ENCODE results near the gene FGR. TPM values are rescaled to one million over a fixed set of nuclear protein-coding genes. Genes with fewer than 3 reads are reported as not detected.

The FGR gene
- total RNA-seq, 1 donor from 2014 or later, result not detected

DNA sequence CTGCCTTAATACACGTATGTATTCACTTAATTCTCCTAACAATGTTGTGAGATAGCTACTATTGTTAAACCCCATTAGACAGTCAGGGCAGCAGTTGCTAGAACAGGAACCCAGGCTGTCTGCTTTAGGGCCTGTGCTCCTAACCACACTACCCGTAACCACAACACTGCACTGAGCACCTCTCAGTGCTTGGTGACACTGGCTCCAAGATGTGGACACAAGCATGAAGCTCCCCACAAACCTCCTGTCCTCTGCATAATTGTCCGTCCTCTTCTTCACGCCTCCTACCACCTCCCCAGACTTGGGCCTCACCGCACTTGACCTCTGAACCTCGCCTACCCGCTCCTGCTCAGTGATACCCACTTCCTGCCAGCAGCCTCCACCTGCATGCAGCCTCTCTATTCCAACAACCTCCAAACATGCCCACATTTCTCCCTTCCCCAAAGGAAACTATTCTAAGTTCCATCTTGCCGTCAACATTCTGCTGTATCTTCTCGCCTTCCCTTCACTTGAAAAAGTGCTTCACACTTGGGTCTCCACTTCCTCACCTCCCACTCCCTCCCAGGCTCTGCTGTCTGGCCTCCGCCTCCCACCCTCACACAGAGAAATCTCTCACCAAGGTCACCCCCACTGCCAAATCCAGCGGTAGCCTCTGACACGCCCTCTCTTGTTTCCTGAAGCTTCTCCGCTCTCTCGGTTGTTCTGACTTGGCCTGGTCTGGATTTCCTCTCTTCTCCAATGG lies 16.5 kb downstream of the FGR start:
- DNase-seq (ENCODE audit: low read depth), result no peak
- TF ChIP-seq, protein P1, sequence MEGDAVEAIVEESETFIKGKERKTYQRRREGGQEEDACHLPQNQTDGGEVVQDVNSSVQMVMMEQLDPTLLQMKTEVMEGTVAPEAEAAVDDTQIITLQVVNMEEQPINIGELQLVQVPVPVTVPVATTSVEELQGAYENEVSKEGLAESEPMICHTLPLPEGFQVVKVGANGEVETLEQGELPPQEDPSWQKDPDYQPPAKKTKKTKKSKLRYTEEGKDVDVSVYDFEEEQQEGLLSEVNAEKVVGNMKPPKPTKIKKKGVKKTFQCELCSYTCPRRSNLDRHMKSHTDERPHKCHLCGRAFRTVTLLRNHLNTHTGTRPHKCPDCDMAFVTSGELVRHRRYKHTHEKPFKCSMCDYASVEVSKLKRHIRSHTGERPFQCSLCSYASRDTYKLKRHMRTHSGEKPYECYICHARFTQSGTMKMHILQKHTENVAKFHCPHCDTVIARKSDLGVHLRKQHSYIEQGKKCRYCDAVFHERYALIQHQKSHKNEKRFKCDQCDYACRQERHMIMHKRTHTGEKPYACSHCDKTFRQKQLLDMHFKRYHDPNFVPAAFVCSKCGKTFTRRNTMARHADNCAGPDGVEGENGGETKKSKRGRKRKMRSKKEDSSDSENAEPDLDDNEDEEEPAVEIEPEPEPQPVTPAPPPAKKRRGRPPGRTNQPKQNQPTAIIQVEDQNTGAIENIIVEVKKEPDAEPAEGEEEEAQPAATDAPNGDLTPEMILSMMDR (conservative IDR thresholded peaks at IDR 0.05; ENCODE audit: low read depth, low read length), result no peak
- no peak overlapping the region for H3K4me3 ChIP-seq (ENCODE audit: low read depth, low read length)

DNA sequence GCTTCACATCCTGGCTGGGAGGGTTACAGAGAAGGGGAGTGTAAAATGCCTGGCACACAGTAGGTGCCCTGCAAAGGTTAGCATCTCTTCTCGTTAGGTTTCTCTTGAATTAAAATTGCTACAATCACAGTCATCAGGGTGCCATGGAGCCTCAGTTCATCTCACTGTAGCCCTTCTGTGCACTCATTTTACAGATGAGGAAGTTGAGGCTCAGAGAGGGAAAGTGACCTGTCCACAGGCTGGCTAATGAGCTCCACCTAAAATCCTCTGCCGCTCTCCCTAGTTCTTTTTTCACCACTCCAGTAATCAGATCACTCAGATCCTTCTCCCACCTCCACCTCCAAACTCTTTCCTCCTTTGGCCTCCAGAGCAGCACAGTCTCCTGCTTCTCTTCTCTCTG lies 17.6 kb downstream of the FGR start:
- no peak overlapping the region for H3K4me3 ChIP-seq (ENCODE audit: low read depth, low read length)
- DNase-seq (ENCODE audit: low read depth), result no peak
- TF ChIP-seq, protein P1 (conservative IDR thresholded peaks at IDR 0.05; ENCODE audit: low read depth, low read length), result no peak

DNA sequence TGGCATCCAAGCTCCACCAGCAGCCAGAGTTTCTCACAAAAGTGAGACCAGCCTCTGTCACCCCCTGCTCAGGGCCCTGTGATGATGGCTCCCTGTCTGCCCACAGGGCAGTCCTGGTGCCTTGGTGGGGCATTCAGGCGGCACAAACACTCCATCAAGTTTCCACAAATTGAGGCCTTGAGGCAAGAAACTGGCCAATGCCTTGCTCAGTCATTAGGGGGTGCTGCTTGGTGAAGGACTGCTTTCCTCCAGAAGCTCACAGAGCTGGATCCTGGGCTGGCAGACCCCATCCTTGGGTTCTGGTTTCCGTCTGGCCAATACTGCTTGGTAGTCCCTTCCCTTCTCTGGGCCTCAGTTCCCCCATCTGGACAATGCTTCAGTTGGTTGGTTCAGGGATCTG lies 18.5 kb downstream of the FGR start:
- H3K4me3 ChIP-seq (ENCODE audit: low read depth, low read length), result no peak overlapping the region
- DNase-seq (ENCODE audit: low read depth), result no peak
- TF ChIP-seq, protein P1 (conservative IDR thresholded peaks at IDR 0.05; ENCODE audit: low read depth, low read length), result peak; percentile 26

DNA sequence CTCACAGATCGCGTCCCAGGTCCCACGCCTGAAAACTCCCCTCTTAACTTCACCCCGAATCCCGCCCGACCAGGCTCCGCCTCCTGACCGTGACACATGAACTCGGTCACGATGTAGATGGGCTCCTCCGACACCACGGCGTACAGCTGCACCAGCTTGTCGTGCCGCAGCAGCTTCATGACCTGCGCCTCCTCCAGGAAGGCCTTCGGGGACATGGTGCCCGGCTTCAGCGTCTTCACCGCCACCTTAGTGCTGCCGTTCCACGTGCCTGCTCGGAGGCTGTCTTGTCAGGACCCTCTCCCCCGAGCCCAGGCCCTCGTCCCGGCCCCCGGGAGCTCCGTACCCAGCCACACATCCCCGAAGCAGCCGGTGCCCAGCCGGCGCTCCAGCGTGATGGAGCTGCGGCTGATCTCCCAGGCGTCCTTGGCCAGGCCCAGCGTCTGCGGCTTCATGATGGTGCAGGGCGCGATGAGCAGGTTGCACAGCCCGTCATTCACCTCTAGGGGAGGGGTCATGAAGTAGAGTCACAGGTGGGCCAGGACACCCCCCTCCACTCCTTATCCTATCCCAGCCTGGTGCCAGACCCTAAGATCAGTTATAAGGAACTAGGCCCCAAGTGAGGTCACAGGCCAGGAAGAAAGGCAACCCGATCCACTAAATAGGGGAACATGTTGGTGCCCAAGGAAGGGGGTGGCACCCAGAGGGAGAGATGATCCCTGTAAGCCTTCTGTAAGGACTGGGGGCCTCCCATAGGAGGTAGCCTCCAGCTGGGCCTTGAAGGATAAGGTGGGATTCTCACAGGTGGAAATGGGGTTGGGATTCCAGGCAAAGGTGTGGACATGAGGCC lies 19.4 kb downstream of the FGR start:
- H3K4me3 ChIP-seq (ENCODE audit: low read depth, low read length), result no peak overlapping the region
- DNase-seq (ENCODE audit: low read depth), result no peak
- TF ChIP-seq, protein P1 (conservative IDR thresholded peaks at IDR 0.05; ENCODE audit: low read depth, low read length), result no peak

DNA sequence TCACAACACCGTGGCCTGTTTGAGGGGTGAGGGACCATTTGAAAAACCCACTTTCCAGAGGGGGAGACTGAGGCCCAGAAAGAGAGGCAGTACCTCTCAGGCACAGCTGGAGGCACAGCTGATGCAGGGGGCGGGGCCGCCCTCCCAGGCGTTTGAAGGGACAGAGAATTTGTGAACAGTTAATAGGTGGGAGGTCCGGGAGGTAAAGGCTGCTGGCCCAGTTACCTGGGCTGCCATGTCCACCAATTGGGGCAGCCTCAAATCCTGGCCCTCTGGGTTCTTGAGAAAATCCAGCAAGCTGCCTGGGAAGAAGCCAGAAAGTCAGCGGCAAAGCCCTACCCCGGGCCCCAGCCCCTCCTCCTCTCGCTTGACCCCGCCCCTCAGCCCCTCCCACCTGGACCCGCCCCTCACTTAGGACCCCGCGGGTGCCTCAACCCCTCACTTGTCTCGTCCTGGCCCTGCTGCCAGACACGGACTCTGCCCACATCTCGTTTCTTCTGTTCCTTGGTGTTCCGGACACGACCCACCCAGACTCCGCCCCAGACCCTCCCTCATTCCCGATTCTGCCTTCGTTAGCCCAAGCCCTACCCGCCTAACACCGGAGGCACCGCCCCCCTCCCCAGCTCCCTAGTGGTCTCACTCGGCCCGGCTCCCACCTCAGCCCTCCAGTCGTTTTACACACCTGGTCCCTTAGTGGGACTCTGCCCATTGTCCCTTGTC lies 20.2 kb downstream of the FGR start:
- TF ChIP-seq, protein P1 (conservative IDR thresholded peaks at IDR 0.05; ENCODE audit: low read depth, low read length), result no peak
- DNase-seq (ENCODE audit: low read depth), result no peak

DNA sequence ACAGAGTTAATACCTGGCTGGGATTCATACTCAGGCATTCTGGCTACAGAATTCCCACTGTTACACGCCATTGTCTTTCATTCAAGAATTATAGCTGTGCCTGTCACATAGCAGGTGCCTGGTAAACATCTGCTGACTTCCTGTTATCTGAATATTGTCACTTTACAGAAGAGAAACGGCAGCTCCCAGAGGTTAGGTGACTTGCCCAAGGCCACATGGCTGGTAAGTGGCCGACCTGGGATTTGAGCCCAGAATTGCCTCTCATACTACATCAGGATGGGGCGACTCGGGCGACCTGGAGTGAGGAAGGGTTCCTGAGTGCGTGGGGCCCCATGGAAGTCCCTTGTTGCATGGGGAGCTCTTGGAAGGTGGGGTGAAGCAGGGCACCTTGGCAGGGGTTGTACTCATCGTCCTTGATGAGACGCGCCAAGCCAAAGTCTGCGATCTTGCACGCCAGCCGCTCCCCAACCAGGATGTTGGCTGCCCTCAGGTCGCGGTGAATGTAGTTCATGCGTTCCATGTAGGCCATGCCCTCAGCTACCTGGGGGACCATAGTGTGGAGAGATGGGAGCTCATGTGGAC lies 20.9 kb downstream of the FGR start:
- no peak for DNase-seq (ENCODE audit: low read depth)
- TF ChIP-seq, protein P1 (conservative IDR thresholded peaks at IDR 0.05; ENCODE audit: low read depth, low read length), result no peak
- H3K4me3 ChIP-seq (ENCODE audit: low read depth, low read length), result no peak overlapping the region

More for the DNA sequence above, 20.2 kb downstream of the FGR start:
- no peak overlapping the region for H3K4me3 ChIP-seq (ENCODE audit: low read depth, low read length)
